ENCODE results near the gene FREY1. TPM values are rescaled to one million over a fixed set of nuclear protein-coding genes. Genes with fewer than 3 reads are reported as not detected.

The FREY1 gene
- total and polyA plus RNA-seq, 9 of the 15 experiments (the other 6 are each of a cell fraction or from before 2014, with no cell fraction given): 0.25 to 1.5 (median 1.1) TPM; not detected in 5

- TF ChIP-seq SPI1 (IDR thresholded peaks at IDR 0.05; ENCODE audit: borderline replicate concordance, low read depth, low read length) (no peak), HNRNPUL1 (IDR thresholded peaks at IDR 0.05; ENCODE audit: low read length) (no peak), THAP12 (CRISPR knock-in tag; IDR thresholded peaks at IDR 0.05) (no peak), MLLT1 (IDR thresholded peaks at IDR 0.05) (no peak), POLR2H (tag; IDR thresholded peaks at IDR 0.05; ENCODE audit: low read depth) (no peak), DACH1 (IDR thresholded peaks at IDR 0.05; ENCODE audit: partially characterized antibody) (no peak), WHSC1 (IDR thresholded peaks at IDR 0.05; ENCODE audit: low read length) (no peak), CBX8 (IDR thresholded peaks at IDR 0.05; ENCODE audit: borderline replicate concordance, extremely low read depth, low read depth, low read length, poor library complexity, severe bottlenecking) (no peak), FOXP4 (CRISPR knock-in tag; IDR thresholded peaks at IDR 0.05; ENCODE audit: borderline replicate concordance) (no peak), TEAD4 (IDR thresholded peaks at IDR 0.05; ENCODE audit: low read length) (peak; percentile 72), TEAD4 (CRISPR knock-in tag; IDR thresholded peaks at IDR 0.05; ENCODE audit: borderline replicate concordance) (no peak), TOE1 (IDR thresholded peaks at IDR 0.05; ENCODE audit: borderline replicate concordance) (peak; percentile 42; the same call in 1 of the 2 replicates), TOE1 (CRISPR knock-in tag; IDR thresholded peaks at IDR 0.05; ENCODE audit: borderline replicate concordance, low read depth) (no peak), PTRF (tag; IDR thresholded peaks at IDR 0.05) (no peak), HBP1 (CRISPR knock-in tag; IDR thresholded peaks at IDR 0.05) (no peak; the same call in 1 of the 2 replicates), RUNX1 (IDR thresholded peaks at IDR 0.05; ENCODE audit: low read depth) (no peak), PHF21A (IDR thresholded peaks at IDR 0.05; ENCODE audit: borderline replicate concordance, low read depth) (peak; percentile 88; the same call in 1 of the 2 replicates), ZNF239 (CRISPR knock-in tag; IDR thresholded peaks at IDR 0.05) (no peak), STAG1 (CRISPR knock-in tag; IDR thresholded peaks at IDR 0.05; ENCODE audit: borderline replicate concordance) (no peak), XRCC4 (IDR thresholded peaks at IDR 0.05; ENCODE audit: extremely low read depth, insufficient read depth, insufficient read length) (no peak), ARHGAP35 (IDR thresholded peaks at IDR 0.05; ENCODE audit: partially characterized antibody) (no peak)
Observed at GRCh38 chr11:45879803-45880686, 27.0 kb downstream of the FREY1 start (continued).

Data from K562 (cell line).